HG03521 (cell line): ENCODE measurements around the gene MTMR2.
A peak's percentile ranks its signal among the peaks of the same experiment; 100 is the strongest.

ENCODE experiments used
- ATAC-seq: cut with Tn5 transposase; IDR thresholded peaks from one replicate; pipeline ENCODE4 v1.9.1; 2021; ENCODE audit warnings: mild to moderate bottlenecking, moderate library complexity; ENCODE audit not compliant: unreplicated experiment

The MTMR2 gene

GRCh38 chr11:95918720-95919119, 5.2 kb downstream of the MTMR2 start:
- ATAC-seq: no peak

GRCh38 chr11:95918056-95918455, 5.9 kb downstream of the MTMR2 start:
- no peak for ATAC-seq

GRCh38 chr11:95917193-95918036, 6.5 kb downstream of the MTMR2 start:
- no peak for ATAC-seq

GRCh38 chr11:95916049-95916448, 7.9 kb downstream of the MTMR2 start:
- no peak for ATAC-seq

GRCh38 chr11:95915051-95915450, 8.9 kb downstream of the MTMR2 start:
- no peak for ATAC-seq

GRCh38 chr11:95913830-95914615, 9.9 kb downstream of the MTMR2 start:
- ATAC-seq: no peak

- no peak for ATAC-seq
Observed at GRCh38 chr11:95912902-95913560, 10.9 kb downstream of the MTMR2 start.

GRCh38 chr11:95911369-95911759, 12.5 kb downstream of the MTMR2 start:
- ATAC-seq: no peak

- ATAC-seq: no peak
Observed at GRCh38 chr11:95910638-95911368, 13.1 kb downstream of the MTMR2 start.

- no peak for ATAC-seq
Observed at GRCh38 chr11:95908826-95909225, 15.1 kb downstream of the MTMR2 start.

- ATAC-seq: no peak
Observed at GRCh38 chr11:95907476-95907875, 16.4 kb downstream of the MTMR2 start.

- ATAC-seq: no peak
Observed at GRCh38 chr11:95904009-95904650, 19.8 kb downstream of the MTMR2 start.

GRCh38 chr11:95898782-95899181, 25.1 kb downstream of the MTMR2 start:
- ATAC-seq: no peak

- no peak for ATAC-seq
Observed at GRCh38 chr11:95897731-95898130, 26.2 kb downstream of the MTMR2 start.

- no peak for ATAC-seq
Observed at GRCh38 chr11:95895815-95896214, 28.1 kb downstream of the MTMR2 start.

GRCh38 chr11:95892892-95893570, 30.9 kb downstream of the MTMR2 start:
- ATAC-seq: no peak

- no peak for ATAC-seq
Observed at GRCh38 chr11:95892492-95892891, 31.4 kb downstream of the MTMR2 start.

- peak; percentile 66 for ATAC-seq
Observed at GRCh38 chr11:95891423-95892170, 32.3 kb downstream of the MTMR2 start.

- no peak for ATAC-seq
Observed at GRCh38 chr11:95888852-95889251, 35.1 kb downstream of the MTMR2 start.
